ENCODE results near the gene BOK.
"Not testable (repeated sequence)": the region's sequence is repeated elsewhere in the genome, so short reads cannot be mapped to it uniquely, and the experiment has no call there.

Gene BOK

DNA sequence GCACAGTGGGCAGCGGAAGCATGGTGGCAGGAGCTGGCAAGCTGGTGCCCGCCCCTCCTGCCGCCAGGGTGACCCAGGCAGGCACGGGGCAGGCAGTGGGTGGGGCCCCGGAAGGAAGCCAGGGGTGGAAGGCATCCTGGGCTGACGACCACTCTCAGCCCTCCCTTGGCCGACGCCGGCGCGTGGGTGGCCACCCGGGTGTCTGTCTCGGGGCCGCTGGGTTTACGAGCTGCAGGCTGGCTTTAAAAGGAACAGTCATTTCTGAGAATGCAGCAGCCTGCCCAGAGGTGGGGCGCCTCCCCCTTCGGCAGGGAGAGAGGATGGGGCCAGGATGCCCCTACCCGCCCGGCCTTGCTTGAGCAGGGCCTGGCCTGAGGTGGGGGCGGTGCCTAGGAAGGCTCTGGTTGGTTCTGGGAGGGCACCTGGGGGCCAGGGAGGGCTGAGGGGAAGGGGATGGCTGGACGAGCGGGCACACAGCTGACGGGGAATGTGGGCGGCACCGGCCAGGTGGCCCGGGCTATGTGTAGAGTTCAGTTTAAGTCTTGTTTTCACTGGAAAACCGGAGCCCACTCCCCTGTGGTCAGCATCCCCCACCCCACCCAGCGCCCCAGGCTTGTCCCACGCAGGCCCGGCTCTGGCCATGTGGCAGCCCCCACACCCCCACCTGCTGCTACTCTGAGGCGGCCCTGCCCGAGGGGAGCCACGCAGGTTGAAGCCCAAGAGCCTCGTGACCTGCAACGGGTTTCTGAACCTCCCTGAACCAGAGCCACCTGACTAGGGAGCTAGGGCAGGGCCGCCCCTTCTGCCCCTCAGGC lies 6.3 kb downstream of the BOK start:
- TF ChIP-seq, protein P1, sequence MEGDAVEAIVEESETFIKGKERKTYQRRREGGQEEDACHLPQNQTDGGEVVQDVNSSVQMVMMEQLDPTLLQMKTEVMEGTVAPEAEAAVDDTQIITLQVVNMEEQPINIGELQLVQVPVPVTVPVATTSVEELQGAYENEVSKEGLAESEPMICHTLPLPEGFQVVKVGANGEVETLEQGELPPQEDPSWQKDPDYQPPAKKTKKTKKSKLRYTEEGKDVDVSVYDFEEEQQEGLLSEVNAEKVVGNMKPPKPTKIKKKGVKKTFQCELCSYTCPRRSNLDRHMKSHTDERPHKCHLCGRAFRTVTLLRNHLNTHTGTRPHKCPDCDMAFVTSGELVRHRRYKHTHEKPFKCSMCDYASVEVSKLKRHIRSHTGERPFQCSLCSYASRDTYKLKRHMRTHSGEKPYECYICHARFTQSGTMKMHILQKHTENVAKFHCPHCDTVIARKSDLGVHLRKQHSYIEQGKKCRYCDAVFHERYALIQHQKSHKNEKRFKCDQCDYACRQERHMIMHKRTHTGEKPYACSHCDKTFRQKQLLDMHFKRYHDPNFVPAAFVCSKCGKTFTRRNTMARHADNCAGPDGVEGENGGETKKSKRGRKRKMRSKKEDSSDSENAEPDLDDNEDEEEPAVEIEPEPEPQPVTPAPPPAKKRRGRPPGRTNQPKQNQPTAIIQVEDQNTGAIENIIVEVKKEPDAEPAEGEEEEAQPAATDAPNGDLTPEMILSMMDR (IDR thresholded peaks at IDR 0.05; ENCODE audit: extremely low read depth, missing control alignments): no peak
- DNase-seq (ENCODE audit: low spot score): no peak

DNA sequence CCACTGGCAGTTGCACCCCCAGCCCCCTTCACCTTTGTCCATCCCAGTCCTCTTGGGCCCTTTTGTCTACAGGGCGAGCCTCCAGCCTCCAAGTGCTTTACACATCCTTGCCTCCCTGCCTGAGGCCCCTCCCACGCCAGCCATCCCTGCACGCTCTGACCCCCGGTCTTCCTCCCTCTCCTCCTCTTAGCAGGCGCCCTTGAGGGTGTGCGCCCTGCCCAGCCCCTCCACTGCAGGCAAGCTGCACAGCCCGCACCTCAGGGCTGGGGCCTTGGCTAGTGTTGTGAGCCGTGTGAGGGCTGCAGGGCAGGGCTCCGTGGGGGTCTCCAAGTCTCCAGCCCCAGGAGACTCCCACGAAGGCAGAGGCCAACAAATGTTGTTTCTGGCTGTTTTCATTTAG lies 6.9 kb downstream of the BOK start:
- no peak for DNase-seq (ENCODE audit: low spot score)
- TF ChIP-seq, protein P1 (IDR thresholded peaks at IDR 0.05; ENCODE audit: extremely low read depth, missing control alignments): no peak

DNA sequence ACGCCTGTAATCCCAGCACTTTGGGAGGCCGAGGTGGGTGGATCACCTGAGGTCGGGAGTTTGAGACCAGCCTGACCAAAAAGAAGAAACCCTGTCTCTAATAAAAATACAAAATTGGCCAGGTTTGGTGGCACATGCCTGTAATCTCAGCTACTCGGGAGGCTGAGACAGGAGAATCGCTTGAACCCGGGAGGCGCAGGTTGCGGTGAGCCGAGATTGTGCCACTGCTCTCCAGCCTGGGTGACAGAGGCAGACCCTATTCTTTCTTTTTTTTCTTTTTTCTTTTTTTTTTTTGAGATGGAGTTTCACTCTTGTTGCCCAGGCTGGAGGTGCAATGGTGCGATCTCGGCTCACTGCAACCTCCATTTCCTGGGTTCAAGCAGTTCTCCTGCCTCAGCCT lies 7.5 kb downstream of the BOK start:
- not testable (repeated sequence) for DNase-seq (ENCODE audit: low spot score)

DNA sequence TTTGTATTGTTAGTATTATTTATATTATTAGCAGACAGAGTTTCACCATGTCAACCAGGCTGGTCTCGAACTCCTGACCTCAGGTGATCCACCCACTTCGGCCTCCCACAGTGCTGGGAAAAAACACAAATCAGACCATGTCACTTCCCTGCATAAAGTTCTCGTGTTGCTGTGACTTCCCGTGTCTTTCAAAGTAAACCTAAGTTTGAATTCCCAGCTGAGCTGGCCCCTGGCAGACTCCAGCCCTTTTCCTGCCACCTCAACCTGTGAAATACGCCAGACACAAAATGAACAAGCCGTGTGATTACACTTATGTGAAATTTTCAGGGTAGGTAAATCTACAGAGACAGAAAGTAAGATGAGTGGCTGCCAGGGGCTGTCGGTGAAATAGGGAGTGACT lies 7.9 kb downstream of the BOK start:
- TF ChIP-seq, protein P1 (IDR thresholded peaks at IDR 0.05; ENCODE audit: extremely low read depth, missing control alignments): no peak
- no peak for DNase-seq (ENCODE audit: low spot score)

DNA sequence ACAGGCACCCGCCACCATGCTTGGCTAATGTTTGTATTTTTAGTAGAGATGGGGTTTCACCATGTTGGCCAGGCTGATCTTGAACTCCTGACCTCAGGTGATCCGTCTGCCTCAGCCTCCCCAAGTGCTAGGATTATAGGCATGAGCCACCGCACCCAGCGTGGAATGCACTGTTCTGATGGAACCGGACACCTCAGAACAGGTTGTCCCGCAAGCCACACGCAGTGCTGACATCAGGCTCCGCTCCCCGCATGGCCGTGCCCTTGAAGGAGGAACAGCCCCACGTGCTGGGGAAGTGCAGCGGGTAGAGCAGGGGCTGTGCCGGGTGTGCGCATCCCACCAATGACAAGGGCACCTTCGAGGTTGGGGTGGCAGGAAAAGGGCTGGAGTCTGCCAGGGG lies 8.7 kb downstream of the BOK start:
- not testable (repeated sequence) for DNase-seq (ENCODE audit: low spot score)

DNA sequence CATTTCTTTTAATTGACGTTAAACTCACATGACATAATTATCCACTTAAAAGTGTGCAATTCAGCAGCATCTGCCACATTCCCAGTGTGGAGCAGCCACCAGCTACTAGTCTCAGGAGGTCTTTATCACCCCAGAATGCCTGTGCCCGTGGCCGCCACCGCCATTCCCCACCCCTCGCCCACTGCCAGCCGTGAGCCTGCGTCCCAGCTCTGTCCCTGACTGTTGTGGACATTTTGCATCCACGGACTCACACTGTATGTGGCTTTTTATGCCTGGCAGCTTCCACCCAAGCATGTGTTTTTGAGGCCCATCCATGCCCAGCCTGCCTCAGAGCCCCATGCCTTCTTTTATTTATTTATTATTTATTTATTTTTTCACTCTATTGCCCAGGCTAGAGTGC lies 9.2 kb downstream of the BOK start:
- TF ChIP-seq, protein P1 (IDR thresholded peaks at IDR 0.05; ENCODE audit: extremely low read depth, missing control alignments): no peak
- no peak for DNase-seq (ENCODE audit: low spot score)

DNA sequence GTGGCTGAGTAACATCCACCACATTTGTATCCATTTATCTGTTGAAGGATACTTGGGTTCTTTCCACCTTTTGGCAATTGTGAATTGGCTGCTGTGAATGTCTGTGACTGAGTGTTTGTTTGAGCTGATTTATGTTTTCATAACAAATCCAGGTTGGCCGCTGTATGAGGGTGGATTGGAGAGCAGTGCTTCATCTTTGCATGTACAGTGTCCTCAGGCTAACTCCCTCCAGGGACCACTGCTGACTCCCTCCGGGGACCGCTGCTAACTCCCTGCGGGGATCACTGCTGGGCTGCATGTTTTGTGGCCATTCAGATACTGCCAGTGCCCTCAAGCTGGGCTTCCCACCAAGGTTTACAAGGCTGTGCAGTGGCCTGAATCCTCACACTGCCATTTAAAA lies 10.2 kb downstream of the BOK start:
- TF ChIP-seq, protein P1 (IDR thresholded peaks at IDR 0.05; ENCODE audit: extremely low read depth, missing control alignments): no peak
- no peak for DNase-seq (ENCODE audit: low spot score)

DNA sequence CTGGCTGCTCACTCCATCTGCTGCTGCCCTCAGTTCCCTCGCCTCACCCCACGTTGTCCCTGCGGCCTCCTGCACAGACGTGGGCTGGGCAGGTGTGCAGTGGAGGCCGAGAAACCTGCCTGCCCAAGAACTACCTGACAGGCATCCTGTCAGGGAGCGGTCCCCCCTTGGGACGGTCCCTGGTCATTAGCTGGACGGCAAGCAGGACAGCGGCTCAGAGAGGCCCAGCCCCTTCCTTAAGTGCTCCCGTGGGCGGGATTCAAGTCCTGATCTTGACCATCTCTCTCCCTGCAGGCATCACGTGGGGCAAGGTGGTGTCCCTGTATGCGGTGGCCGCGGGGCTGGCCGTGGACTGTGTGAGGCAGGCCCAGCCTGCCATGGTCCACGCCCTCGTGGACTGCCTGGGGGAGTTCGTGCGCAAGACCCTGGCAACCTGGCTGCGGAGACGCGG lies 11.3 kb downstream of the BOK start:
- DNase-seq (ENCODE audit: low spot score): no peak
- TF ChIP-seq, protein P1 (IDR thresholded peaks at IDR 0.05; ENCODE audit: extremely low read depth, missing control alignments): no peak

All from GM20000 (cell line).